Measurements from ENCODE around the gene NRXN3.

DNA sequence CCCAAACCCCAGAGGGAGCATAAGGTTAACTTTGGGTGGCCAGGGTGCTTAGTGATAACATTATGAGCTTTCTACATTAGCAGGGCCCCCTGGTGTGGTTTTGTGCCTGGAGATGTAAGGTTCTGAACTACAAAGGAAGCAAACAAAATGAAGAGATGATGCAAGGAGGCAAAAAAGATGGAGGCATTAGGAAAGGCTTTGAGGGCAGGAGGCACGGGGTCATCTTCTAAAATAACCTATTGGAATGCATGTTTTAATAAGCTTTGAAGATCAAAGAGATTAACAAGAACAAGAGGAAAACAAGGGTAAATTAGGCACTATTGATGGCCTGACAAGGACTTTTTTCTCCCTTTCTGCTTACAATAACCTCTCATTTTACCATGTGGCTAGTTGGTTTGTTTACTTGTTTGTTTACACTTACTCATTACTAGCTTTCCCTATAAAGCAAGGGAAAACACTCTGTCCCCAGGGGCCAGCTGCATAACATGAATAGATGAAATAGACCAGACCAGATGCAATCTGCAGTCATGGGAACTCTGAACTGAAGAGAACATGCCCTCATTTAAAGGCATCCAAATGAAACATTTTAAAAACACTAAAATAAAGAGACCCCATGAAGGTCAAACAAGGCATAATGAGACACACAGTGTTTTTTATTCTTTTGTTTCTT, 1650.8 kb downstream of the NRXN3 start:
- TF ChIP-seq EZH2 (IDR thresholded peaks at IDR 0.05; ENCODE audit: low read length, unreplicated experiment): no peak
- TF ChIP-seq, protein P1, sequence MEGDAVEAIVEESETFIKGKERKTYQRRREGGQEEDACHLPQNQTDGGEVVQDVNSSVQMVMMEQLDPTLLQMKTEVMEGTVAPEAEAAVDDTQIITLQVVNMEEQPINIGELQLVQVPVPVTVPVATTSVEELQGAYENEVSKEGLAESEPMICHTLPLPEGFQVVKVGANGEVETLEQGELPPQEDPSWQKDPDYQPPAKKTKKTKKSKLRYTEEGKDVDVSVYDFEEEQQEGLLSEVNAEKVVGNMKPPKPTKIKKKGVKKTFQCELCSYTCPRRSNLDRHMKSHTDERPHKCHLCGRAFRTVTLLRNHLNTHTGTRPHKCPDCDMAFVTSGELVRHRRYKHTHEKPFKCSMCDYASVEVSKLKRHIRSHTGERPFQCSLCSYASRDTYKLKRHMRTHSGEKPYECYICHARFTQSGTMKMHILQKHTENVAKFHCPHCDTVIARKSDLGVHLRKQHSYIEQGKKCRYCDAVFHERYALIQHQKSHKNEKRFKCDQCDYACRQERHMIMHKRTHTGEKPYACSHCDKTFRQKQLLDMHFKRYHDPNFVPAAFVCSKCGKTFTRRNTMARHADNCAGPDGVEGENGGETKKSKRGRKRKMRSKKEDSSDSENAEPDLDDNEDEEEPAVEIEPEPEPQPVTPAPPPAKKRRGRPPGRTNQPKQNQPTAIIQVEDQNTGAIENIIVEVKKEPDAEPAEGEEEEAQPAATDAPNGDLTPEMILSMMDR (conservative IDR thresholded peaks at IDR 0.05; ENCODE audit: low read depth, low read length): no peak
